GM21360 (cell line): ENCODE results near the gene RNF123.

Experiments
- ATAC-seq: cut with Tn5 transposase; IDR thresholded peaks from one replicate; pipeline ENCODE4 v1.9.1; 2021; ENCODE audit warnings: mild to moderate bottlenecking, moderate library complexity; ENCODE audit not compliant: unreplicated experiment

The RNF123 gene

DNA sequence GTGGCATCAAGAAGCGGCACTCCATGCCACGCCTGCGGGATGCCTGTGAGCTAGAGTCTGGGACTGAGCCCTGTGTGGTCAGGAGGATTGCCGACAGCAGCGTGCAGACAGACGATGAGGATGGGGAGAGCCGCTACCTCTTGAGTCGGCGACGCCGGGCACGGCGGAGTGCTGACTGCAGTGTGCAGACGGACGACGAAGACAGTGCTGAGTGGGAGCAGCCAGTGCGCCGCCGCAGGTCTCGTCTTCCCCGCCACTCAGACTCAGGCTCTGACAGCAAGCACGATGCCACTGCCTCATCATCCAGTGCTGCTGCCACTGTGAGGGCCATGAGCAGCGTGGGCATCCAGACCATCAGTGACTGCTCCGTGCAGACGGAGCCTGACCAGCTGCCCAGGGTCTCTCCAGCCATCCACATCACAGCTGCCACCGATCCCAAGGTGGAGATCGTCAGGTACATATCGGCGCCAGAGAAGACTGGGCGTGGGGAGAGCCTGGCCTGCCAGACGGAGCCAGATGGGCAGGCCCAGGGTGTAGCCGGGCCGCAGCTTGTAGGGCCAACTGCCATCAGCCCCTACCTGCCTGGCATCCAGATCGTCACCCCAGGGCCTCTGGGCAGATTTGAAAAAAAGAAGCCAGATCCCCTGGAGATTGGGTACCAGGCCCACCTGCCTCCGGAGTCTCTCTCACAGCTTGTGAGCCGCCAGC is 32.0 kb upstream of the RNF123 start:
- no peak for ATAC-seq

- no peak for ATAC-seq
These were observed 30.6 kb upstream of the RNF123 start for GRCh38 chr3:49658711-49659110.

- ATAC-seq = no peak
These were observed 29.6 kb upstream of the RNF123 start for GRCh38 chr3:49659756-49660155.

DNA sequence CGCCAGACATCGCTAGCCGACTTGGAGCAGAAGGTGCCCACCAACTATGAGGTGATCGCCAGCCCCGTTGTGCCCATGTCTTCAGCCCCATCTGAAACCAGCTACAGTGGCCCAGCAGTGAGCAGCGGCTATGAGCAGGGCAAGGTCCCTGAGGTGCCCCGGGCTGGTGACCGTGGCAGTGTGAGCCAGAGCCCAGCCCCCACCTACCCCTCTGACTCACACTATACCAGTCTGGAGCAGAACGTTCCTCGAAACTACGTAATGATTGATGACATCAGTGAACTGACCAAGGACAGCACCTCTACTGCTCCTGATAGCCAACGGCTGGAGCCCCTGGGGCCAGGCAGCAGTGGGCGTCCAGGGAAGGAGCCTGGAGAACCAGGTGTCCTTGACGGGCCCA is 28.1 kb upstream of the RNF123 start:
- no peak for ATAC-seq

GRCh38 chr3:49662021-49662420 is 27.3 kb upstream of the RNF123 start:
- no peak for ATAC-seq

GRCh38 chr3:49662720-49663413 is 26.5 kb upstream of the RNF123 start:
- no peak for ATAC-seq

GRCh38 chr3:49663831-49664230 is 25.5 kb upstream of the RNF123 start:
- no peak for ATAC-seq

DNA sequence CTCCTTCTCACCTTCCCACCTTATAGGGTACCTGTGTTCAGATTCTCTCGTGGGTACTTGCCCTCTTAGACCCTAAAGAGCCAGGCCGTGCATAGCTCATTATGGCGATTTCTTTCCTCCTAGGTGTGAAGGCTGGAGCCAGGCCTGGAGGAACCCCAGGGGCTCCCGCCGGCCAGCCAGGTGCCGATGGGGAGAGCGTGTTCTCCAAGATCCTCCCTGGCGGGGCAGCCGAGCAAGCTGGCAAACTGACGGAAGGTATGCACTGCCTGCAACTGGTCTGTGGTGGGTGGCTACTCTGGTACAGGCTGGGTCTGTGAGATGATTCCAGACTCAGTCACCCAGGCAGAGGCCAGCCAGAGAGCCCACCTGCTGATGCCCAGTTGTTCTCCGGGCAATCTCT is 25.1 kb upstream of the RNF123 start:
- no peak for ATAC-seq

GRCh38 chr3:49665822-49666519 is 23.4 kb upstream of the RNF123 start:
- ATAC-seq = no peak

DNA sequence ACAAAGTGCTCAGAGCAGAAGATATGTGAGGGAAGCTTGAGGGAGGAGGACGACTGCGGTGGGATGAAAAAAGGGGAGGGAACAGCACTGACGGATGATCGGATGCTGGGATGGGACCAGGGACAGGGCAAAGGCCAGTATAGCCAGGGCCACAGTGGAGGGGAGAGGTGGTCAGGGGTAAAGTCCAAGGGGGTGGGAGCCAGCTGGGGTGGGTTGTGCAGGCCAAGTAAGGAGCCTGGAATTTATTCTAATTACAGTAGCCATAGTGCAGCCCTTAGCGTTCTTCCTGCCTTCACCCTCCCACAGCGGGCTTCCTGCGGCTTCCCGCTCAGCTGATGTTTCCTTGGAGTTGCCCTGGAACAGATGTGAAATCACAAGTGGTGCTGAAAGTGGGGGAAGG is 22.8 kb upstream of the RNF123 start:
- ATAC-seq = no peak

DNA sequence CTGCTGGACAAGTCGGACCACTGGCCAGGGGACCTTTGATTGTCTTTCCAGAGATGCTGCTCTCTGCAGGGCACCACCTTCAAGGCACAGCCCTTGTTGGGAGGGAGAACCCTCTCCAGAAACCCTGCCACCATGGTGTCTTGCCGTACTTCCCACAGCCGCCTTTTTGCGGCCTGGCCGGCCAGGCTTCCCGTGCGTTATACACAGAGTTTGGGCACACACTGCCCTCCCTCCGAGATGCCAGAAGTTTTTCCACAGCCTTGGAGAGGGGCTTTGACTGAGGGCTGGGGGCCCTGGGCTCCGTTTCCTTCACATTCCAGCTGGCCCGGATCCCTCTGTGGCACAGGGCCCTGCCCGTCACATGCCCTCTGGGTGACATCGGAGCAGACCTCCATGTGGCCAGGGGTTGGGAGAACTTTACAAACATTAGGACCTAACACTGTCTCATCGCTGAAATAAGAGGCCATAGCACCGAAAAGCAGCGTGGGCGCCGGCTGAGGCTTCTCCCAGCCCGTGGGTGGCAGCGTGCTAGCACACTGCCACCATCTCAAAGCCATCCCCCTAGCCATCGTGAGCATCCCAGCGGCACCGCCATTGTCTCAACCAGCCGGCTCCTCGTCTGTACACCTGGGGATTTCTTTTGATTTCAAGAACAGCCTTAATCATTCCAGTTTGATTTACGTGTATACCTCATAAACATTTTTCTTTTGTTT is 21.5 kb upstream of the RNF123 start:
- no peak for ATAC-seq

DNA sequence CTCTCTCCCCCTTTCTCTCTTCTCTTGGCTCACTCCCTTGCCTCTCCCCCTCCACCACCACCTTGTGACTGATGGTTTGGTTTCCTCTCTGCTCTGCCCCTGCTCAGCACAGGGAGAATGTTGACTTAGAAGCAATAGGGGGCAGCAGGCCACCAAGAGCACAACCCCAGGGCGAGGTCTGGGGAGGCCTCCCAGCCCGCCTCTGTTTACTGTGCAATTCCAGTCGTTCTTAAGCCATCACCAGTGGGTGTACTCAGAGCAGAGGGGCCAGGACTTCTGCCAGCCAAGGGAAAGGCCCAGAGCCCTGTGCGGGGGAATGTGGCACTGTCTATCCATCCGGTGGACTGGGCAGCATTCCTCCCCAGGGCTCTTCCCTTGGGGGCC is 21.0 kb upstream of the RNF123 start:
- ATAC-seq = no peak

GRCh38 chr3:49668861-49669260 is 20.5 kb upstream of the RNF123 start:
- ATAC-seq = no peak

DNA sequence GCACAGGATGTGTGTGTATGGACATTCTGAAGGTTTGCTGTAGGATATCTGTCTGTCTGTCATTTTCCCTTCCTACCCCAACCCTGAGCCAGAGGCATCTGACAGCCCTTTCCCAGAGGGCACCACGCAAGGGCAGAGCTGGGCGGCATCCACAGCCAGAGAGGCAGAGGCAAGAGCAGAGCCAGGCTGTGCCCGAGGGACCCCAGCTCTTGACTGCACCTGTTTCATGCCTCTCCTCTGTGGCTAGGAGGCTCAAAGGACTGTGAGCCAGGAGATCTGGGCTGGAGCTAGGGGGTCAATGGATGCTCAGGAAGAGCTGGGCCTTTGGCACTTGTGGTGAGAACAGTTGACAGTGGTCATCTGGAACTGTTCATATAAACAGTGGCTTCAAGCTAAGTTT is 20.0 kb upstream of the RNF123 start:
- no peak for ATAC-seq

GRCh38 chr3:49670940-49671290 is 18.4 kb upstream of the RNF123 start:
- ATAC-seq = no peak

- no peak for ATAC-seq
These were observed 17.8 kb upstream of the RNF123 start for GRCh38 chr3:49671291-49672288.

DNA sequence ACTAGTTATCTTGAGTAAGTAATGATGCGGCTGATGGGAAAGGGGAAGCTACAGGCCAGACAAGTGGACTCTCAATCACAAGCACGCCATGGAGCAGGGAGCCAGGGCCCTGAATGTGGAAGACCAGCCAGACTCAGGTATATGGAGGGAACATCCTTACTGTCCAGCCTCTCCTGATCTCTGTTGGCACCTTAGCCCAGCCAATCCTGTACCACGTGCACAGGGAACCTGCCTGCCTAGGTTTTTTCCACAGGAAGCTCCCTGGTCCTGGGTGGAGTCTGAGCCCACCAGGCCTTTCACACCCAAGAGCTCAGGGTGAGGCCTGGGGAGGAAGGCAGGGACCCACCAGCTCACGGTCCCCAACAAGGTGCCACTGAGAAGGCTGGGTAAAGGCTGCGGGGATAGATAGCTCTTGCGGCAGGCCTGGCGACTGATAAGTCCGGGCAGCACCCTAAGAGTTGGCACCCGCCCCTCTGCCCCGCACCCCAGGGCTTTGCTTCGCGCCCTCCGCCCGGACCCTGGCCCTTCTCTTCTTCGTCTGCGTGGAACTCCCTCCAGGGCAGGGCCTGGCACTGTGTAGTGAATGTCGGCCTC is 16.1 kb upstream of the RNF123 start:
- no peak for ATAC-seq

GRCh38 chr3:49673715-49674496 is 15.5 kb upstream of the RNF123 start, which contains the start of gene APEH:
TSS of gene APEH (plus strand) at chr3:49674351. CDS start at chr3:49674402, 51 bp downstream.
- ATAC-seq = peak; percentile 69

DNA sequence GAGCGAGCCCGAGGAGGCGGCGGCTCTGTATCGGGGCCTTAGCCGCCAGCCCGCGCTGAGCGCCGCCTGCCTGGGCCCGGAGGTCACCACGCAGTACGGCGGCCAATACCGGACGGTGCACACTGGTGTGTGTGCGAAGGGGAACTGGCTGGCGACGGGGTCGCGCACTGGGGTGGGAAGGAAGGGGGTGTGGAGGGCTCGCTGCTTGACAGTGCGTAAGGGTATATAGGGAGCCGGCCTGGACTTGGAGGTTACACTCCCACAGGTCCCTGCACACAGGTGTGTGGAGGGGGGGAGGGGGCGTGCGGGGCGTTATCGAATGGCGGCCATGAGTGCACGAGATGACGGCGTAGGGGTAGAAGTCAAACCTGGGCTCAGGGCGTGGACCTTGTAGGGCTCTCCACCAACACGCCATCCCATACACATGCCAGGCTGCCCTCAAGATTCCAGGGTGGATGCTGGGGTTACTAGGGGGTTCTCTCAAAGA is 14.8 kb upstream of the RNF123 start:
- ATAC-seq = no peak
